ENCODE data around the gene DES. TPM values are rescaled to one million over a fixed set of nuclear protein-coding genes. Genes with fewer than 3 reads are reported as not detected.

The DES gene
- total RNA-seq, 6 donors from 2014 or later: 39.7 to 299 (median 70.8) TPM

DNA sequence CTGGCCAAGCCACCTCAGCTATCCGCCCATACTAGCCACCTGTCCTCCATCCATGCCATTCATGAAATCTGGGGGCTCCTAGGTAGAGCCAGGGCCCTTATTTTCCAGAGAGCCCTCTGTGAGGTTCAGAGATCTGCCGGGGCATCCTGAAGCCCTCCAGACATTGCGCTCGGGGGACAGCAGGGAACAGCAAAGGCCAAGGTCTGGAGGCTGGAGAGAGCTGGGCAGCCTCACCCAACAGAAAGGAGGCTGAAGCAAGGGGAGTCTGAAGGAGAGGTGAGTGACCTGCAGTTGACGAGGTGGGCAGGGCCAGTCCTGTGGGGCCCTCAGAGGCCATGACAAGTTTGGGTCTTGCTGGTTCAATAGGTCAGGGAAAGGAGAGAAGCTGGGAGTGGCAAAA, 8.6 kb upstream of the DES start:
- TF ChIP-seq POLR2A (IDR thresholded peaks at IDR 0.05): no peak
- no peak for TF ChIP-seq POLR2AphosphoS5 (IDR thresholded peaks at IDR 0.05)
- TF ChIP-seq CTCF (IDR thresholded peaks at IDR 0.05): no peak
- TF ChIP-seq EP300 (IDR thresholded peaks at IDR 0.05): no peak
- Histone ChIP-seq H3K4me1 (no peaks in the 10 kb centered on the region), H3K4me3 (no peak overlapping the region), H3K27ac (no peak overlapping the region), H3K36me3 (no peaks in the 10 kb centered on the region), H3K9me3 (peaks cover 0 to 7% (median 0%) of the 10 kb centered on the region in 4 donors), H3K27me3 (no peaks in the 10 kb centered on the region)
- ATAC-seq (ENCODE audit: low FRiP score in 2 of 2): no peak
- DNase-seq: no peak
- 93 to 96% methylated on average over 5 of the region's 5 CpGs for WGBS, 2 donors

GRCh38 chr2:219410390-219410789, 7.8 kb upstream of the DES start:
- 88 to 91% methylated on average over 8 of the region's 8 CpGs for WGBS, 2 donors
- DNase-seq (no peak), ATAC-seq (ENCODE audit: low FRiP score in 2 of 2) (no peak)
- H3K4me1 ChIP-seq: no peaks in the 10 kb centered on the region
- no peaks in the 10 kb centered on the region for H3K27me3 ChIP-seq
- no peak overlapping the region for H3K27ac ChIP-seq
- no peak for TF ChIP-seq EP300 (IDR thresholded peaks at IDR 0.05)
- TF ChIP-seq POLR2AphosphoS5 (IDR thresholded peaks at IDR 0.05): no peak
- TF ChIP-seq CTCF (IDR thresholded peaks at IDR 0.05): no peak
- TF ChIP-seq POLR2A (IDR thresholded peaks at IDR 0.05): no peak
- peaks cover 0 to 7% (median 0%) of the 10 kb centered on the region in 4 donors for H3K9me3 ChIP-seq
- H3K36me3 ChIP-seq: no peaks in the 10 kb centered on the region
- H3K4me3 ChIP-seq: no peak overlapping the region

GRCh38 chr2:219414857-219415256, 3.3 kb upstream of the DES start:
- H3K4me3 ChIP-seq: no peak overlapping the region
- no peak for ATAC-seq (ENCODE audit: low FRiP score in 2 of 2)
- H3K9me3 ChIP-seq: peaks cover 0 to 7% (median 0%) of the 10 kb centered on the region in 4 donors
- TF ChIP-seq POLR2A (IDR thresholded peaks at IDR 0.05): no peak
- no peak for TF ChIP-seq EP300 (IDR thresholded peaks at IDR 0.05)
- TF ChIP-seq POLR2AphosphoS5 (IDR thresholded peaks at IDR 0.05): no peak
- no peak for TF ChIP-seq CTCF (IDR thresholded peaks at IDR 0.05)
- no peak for DNase-seq
- H3K27me3 ChIP-seq: peaks cover 0 to 17% (median 8%) of the 10 kb centered on the region in 4 donors
- peaks cover 6 to 20% (median 11%) of the 10 kb centered on the region in 4 donors for H3K4me1 ChIP-seq
- H3K36me3 ChIP-seq: no peaks in the 10 kb centered on the region
- WGBS, 2 donors: 60 to 66% methylated on average over 4 of the region's 4 CpGs
- H3K27ac ChIP-seq: no peak overlapping the region

- H3K27ac ChIP-seq: no peak overlapping the region
- H3K36me3 ChIP-seq: no peaks in the 10 kb centered on the region
- WGBS, 2 donors: 69 to 76% methylated on average over 5 of the region's 5 CpGs
- no peak overlapping the region for H3K4me3 ChIP-seq
- H3K27me3 ChIP-seq: peaks cover 0 to 17% (median 8%) of the 10 kb centered on the region in 4 donors
- ATAC-seq (ENCODE audit: low FRiP score in 2 of 2): no peak
- TF ChIP-seq POLR2AphosphoS5 (IDR thresholded peaks at IDR 0.05): no peak
- TF ChIP-seq CTCF (IDR thresholded peaks at IDR 0.05): no peak
- no peak for TF ChIP-seq POLR2A (IDR thresholded peaks at IDR 0.05)
- no peak for TF ChIP-seq EP300 (IDR thresholded peaks at IDR 0.05)
- H3K9me3 ChIP-seq: peaks cover 0 to 7% (median 0%) of the 10 kb centered on the region in 4 donors
- DNase-seq: no peak
- peaks cover 6 to 20% (median 11%) of the 10 kb centered on the region in 4 donors for H3K4me1 ChIP-seq
Observed at GRCh38 chr2:219415580-219416234, 2.5 kb upstream of the DES start.

GRCh38 chr2:219416235-219416602, 2.0 kb upstream of the DES start:
- Histone ChIP-seq H3K36me3 (no peaks in the 10 kb centered on the region), H3K4me3 (no peak overlapping the region), H3K9me3 (peaks cover 0 to 7% (median 0%) of the 10 kb centered on the region in 4 donors), H3K4me1 (peaks cover 6 to 20% (median 11%) of the 10 kb centered on the region in 4 donors), H3K27ac (no peak overlapping the region), H3K27me3 (peaks cover 0 to 17% (median 8%) of the 10 kb centered on the region in 4 donors)
- ATAC-seq (ENCODE audit: low FRiP score in 2 of 2) (no peak), DNase-seq (no peak)
- WGBS, 2 donors: 35 to 48% methylated on average over 3 of the region's 3 CpGs
- TF ChIP-seq CTCF (IDR thresholded peaks at IDR 0.05) (no peak), POLR2A (IDR thresholded peaks at IDR 0.05) (no peak), POLR2AphosphoS5 (IDR thresholded peaks at IDR 0.05) (no peak), EP300 (IDR thresholded peaks at IDR 0.05) (no peak)
